ENCODE measurements around the gene NAV2.

NAV2 gene

DNA sequence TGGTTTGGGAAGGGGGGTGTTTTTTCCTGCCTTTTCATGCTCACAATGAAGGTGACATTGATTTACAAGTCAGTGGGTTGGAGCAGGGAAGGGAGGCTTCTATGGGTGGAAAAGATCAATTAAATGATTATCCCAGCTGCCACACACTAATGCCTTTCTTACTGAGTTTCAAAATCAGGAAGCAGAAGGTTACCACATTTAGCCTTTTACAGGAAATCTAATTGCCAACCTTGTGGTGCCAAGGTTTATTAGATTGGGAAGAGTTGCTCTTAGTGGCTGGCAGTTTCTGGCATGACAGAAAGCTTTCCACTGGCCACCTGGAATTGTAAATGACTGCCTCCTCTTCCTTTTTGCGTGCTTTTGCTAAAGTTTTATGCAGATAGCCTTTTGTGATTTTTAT is 98.7 kb downstream of the NAV2 start:
- DNase-seq (ENCODE audit: low spot score): no peak
- in situ Hi-C loops (cut with MboI; ENCODE audit: low pct_unique_long_range_greater_than_20kb, low sequenced_read_pairs, unreplicated experiment): no loop called here
- TF ChIP-seq, protein P1, sequence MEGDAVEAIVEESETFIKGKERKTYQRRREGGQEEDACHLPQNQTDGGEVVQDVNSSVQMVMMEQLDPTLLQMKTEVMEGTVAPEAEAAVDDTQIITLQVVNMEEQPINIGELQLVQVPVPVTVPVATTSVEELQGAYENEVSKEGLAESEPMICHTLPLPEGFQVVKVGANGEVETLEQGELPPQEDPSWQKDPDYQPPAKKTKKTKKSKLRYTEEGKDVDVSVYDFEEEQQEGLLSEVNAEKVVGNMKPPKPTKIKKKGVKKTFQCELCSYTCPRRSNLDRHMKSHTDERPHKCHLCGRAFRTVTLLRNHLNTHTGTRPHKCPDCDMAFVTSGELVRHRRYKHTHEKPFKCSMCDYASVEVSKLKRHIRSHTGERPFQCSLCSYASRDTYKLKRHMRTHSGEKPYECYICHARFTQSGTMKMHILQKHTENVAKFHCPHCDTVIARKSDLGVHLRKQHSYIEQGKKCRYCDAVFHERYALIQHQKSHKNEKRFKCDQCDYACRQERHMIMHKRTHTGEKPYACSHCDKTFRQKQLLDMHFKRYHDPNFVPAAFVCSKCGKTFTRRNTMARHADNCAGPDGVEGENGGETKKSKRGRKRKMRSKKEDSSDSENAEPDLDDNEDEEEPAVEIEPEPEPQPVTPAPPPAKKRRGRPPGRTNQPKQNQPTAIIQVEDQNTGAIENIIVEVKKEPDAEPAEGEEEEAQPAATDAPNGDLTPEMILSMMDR (IDR thresholded peaks at IDR 0.05; ENCODE audit: extremely low read depth, insufficient read depth, missing control alignments): no peak

DNA sequence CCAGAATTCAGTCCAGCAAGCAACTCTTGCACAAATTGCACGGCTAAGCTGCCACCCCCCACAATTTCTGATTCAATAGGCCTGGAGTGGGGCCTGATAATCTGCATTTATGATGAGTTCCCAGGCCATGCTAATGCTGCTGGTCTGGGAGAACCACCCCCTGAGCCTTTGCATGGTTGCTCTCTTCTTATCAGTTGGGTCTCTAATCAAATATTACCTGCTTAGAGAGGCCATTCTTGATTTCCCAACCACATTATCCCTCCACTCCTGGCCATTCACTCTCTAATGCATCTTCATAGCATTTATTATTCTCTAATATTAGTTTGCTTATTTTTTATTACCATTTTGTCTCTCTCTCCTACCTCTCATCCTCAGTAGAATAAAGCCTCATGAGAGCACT is 99.5 kb downstream of the NAV2 start:
- DNase-seq (ENCODE audit: low spot score): no peak
- in situ Hi-C loops (cut with MboI; ENCODE audit: low pct_unique_long_range_greater_than_20kb, low sequenced_read_pairs, unreplicated experiment): no loop called here
- TF ChIP-seq, protein P1 (IDR thresholded peaks at IDR 0.05; ENCODE audit: extremely low read depth, insufficient read depth, missing control alignments): no peak

DNA sequence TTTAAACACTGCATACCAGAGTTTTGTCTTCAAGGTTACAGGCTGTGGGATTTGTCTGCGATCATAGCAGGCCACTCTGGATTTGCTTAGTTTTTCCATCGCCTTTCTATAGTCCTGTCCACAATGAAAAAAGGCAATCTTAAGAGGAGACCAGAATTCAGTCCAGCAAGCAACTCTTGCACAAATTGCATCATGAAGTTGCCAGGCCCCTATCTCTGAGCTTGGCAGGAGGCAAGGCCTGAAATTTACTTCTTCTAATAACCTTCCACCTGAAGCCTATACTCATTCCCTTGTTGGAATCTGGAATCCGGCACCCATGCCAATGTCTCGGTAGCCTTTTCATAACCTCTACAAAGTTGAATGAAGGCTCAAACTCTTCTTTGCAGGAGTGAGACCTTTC is 100.1 kb downstream of the NAV2 start:
- in situ Hi-C loops (cut with MboI; ENCODE audit: low pct_unique_long_range_greater_than_20kb, low sequenced_read_pairs, unreplicated experiment): no loop called here
- DNase-seq (ENCODE audit: low spot score): no peak
- TF ChIP-seq, protein P1 (IDR thresholded peaks at IDR 0.05; ENCODE audit: extremely low read depth, insufficient read depth, missing control alignments): no peak

DNA sequence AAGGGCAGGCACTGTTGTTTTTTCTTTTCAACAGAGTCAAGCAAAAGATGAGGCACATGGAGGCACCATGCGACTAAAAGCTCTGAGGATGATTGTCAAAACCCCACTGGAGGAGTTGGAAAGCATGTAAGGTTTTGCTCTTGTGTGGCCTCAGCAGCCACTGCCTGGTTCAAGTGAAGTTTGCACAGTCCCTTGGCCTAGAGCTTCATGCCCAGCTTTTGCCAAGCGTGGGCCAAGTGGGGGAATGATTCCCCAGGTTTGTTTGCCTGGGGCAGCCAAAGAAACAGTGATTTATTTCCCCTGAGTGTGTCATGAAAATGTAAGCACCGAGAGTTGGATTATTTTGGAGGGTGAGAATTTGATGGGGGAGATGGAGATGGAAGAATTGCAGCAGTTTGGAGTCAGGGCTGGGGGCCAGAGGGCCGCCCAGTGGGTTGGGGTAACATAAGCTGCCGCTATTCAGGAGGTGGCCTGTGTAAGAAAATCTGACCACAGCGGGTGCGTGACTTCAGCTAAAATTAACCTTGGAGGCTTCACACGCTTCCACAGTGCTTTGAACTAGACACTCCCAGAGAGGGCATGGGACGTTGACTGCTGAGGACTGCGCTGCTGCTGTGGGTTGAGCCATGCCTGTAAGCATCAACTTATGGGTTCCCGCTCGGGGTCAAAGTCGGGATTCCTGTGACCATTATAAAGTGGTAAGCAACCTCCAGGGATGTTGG is 100.7 kb downstream of the NAV2 start:
- DNase-seq (ENCODE audit: low spot score): no peak
- in situ Hi-C loops (cut with MboI; ENCODE audit: low pct_unique_long_range_greater_than_20kb, low sequenced_read_pairs, unreplicated experiment): no loop called here

DNA sequence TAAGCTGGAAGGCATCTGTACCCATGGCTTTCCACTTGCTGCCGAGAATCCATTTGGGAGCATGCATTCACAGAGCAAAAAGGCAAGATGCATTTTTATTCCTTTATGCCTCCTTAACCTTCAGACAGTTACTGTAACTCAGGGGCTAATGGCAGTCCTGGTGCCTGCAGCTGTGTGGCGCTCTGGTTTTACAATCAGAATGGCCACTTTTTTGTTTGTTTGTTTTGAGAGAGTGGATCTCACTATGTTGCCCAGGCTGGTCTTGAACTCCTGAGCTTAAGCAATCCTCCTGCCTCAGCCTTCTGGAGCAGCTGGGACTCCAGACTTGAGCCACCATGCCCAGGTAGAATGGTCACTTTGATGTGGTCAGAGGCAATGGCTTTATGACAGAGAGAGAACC is 101.8 kb downstream of the NAV2 start:
- DNase-seq (ENCODE audit: low spot score): no peak
- TF ChIP-seq, protein P1 (IDR thresholded peaks at IDR 0.05; ENCODE audit: extremely low read depth, insufficient read depth, missing control alignments): peak; percentile 19
- in situ Hi-C loops (cut with MboI; ENCODE audit: low pct_unique_long_range_greater_than_20kb, low sequenced_read_pairs, unreplicated experiment): no loop called here

More for the DNA sequence above, 100.7 kb downstream of the NAV2 start:
- TF ChIP-seq, protein P1 (IDR thresholded peaks at IDR 0.05; ENCODE audit: extremely low read depth, insufficient read depth, missing control alignments): no peak

DNA sequence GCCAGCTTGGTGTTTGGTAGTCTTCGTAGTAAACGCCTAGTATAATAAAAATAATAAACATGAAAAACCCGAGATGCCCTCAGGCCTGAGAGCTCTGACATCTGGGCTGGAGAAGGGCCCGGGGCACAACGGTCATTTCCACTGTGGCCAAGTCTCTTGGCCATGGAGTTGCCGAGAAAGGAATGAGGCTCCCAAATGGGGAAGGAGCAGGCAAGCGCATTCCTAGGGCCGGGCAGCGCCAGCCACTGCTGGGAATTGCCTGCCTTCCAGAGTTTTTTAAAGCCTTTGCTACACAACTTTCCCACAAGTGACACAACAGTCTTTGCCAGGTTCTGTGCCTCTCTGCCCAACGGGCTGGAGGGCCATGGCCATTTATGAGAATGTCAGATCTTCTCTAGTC is 103.4 kb downstream of the NAV2 start:
- DNase-seq (ENCODE audit: low spot score): no peak
- in situ Hi-C loops (cut with MboI; ENCODE audit: low pct_unique_long_range_greater_than_20kb, low sequenced_read_pairs, unreplicated experiment): no loop called here
- TF ChIP-seq, protein P1 (IDR thresholded peaks at IDR 0.05; ENCODE audit: extremely low read depth, insufficient read depth, missing control alignments): no peak

Data from GM13977 (cell line).